Measurements from ENCODE around the gene ACSL6. TPM values are rescaled to one million over a fixed set of nuclear protein-coding genes. Genes with fewer than 3 reads are reported as not detected.

The ACSL6 gene
- total RNA-seq, 4 donors from 2014 or later: 0.04 to 3.2 (median 1.1) TPM

DNA sequence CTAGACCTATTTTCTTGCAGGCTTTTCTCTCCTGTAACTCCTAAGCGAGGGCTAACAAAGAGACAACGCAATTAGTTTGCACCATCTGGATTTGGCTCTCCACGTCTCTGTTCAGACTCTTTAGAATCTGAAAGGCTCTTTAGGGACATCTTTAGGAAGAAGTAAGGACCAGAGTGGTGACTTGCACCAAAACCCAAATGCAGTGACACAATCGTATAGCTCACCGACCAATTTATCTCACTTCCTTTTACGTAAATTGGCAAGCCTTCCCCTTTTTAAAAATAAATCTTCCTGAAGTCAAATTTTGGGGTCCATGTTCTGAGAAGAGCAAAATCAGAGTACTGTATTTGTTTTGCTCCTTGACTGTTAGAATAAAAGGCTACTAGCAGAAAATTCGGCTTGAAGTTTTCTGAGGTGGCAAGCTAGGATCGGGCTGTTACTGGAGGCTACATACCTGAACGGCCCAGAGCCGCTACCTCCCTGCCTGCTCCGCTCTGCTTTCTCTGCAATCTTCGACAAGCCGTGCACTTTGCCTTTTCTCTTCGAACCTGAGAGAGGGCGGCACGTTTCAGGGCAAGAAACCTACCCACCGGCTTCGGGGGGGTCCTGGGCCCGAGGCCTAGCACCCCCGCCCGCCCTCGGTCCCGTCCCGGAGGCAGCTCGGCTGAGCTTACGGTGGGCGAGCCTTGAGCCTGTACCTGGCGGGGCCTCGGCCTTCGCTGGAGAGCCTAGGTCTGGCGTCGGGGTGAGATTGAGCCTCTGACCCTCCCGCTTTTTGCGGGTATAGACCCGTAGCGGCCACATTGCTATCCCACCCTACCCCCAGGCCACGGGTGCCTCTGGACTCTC lies 66.5 kb downstream of the ACSL6 start:
- no peaks in the 10 kb centered on the region for H3K4me1 ChIP-seq
- DNase-seq: no peak
- intact Hi-C loops (cut with DNase I): no loop called here
- H3K9me3 ChIP-seq: no peaks in the 10 kb centered on the region
- H3K27ac ChIP-seq: no peak overlapping the region
- no peak for TF ChIP-seq POLR2A (IDR thresholded peaks at IDR 0.05)
- TF ChIP-seq, protein P1, sequence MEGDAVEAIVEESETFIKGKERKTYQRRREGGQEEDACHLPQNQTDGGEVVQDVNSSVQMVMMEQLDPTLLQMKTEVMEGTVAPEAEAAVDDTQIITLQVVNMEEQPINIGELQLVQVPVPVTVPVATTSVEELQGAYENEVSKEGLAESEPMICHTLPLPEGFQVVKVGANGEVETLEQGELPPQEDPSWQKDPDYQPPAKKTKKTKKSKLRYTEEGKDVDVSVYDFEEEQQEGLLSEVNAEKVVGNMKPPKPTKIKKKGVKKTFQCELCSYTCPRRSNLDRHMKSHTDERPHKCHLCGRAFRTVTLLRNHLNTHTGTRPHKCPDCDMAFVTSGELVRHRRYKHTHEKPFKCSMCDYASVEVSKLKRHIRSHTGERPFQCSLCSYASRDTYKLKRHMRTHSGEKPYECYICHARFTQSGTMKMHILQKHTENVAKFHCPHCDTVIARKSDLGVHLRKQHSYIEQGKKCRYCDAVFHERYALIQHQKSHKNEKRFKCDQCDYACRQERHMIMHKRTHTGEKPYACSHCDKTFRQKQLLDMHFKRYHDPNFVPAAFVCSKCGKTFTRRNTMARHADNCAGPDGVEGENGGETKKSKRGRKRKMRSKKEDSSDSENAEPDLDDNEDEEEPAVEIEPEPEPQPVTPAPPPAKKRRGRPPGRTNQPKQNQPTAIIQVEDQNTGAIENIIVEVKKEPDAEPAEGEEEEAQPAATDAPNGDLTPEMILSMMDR (IDR thresholded peaks at IDR 0.05): no peak
- no peaks in the 10 kb centered on the region for H3K27me3 ChIP-seq
- no peaks in the 10 kb centered on the region for H3K36me3 ChIP-seq
- no peak overlapping the region for H3K4me3 ChIP-seq
- WGBS, 2 donors: 86 to 87% methylated on average over 30 to 31 of the region's 37 CpGs

DNA sequence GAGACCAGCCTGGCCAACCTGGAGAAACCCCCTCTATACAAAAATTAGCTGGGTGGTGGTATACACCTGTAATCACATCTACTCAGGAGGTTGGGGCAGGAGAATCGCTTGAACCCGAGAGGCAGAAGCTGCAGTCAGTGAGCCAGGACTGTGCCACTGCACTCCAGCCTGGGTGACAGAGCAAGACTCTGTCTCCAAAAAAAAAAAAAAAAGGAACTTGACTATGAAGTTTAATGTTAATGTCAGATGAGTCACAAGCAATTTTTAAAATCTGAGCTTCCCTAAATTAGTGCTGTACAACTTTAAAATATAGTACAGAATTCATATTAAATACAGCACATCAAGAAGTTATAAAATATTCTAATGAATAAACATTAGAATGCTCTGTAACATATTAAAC lies 67.5 kb downstream of the ACSL6 start:
- H3K27me3 ChIP-seq: no peaks in the 10 kb centered on the region
- WGBS, 2 donors: 72 to 96% methylated on average over 2 of the region's 2 CpGs
- no peaks in the 10 kb centered on the region for H3K36me3 ChIP-seq
- no peaks in the 10 kb centered on the region for H3K4me1 ChIP-seq
- H3K4me3 ChIP-seq: no peak overlapping the region
- no peak overlapping the region for H3K27ac ChIP-seq
- intact Hi-C loops (cut with DNase I): no loop called here
- TF ChIP-seq POLR2A (IDR thresholded peaks at IDR 0.05): no peak
- TF ChIP-seq, protein P1 (IDR thresholded peaks at IDR 0.05): no peak
- no peak for DNase-seq
- H3K9me3 ChIP-seq: no peaks in the 10 kb centered on the region

- intact Hi-C loops (cut with DNase I): no loop called here
- Histone ChIP-seq H3K4me1 (no peaks in the 10 kb centered on the region), H3K36me3 (no peaks in the 10 kb centered on the region), H3K4me3 (no peak overlapping the region), H3K27me3 (no peaks in the 10 kb centered on the region), H3K9me3 (no peaks in the 10 kb centered on the region), H3K27ac (no peak overlapping the region)
- DNase-seq: no peak
- no peak for TF ChIP-seq POLR2A (IDR thresholded peaks at IDR 0.05)
- TF ChIP-seq, protein P1 (IDR thresholded peaks at IDR 0.05): no peak
Observed at GRCh38 chr5:131942016-131942415, 69.4 kb downstream of the ACSL6 start.

- Histone ChIP-seq H3K27me3 (no peaks in the 10 kb centered on the region), H3K36me3 (no peaks in the 10 kb centered on the region), H3K4me3 (no peak overlapping the region), H3K4me1 (no peaks in the 10 kb centered on the region), H3K9me3 (no peaks in the 10 kb centered on the region), H3K27ac (no peak overlapping the region)
- WGBS, 2 donors: 64 to 73% methylated on average over 3 of the region's 3 CpGs
- intact Hi-C loops (cut with DNase I): no loop called here
- DNase-seq: no peak
- TF ChIP-seq POLR2A (IDR thresholded peaks at IDR 0.05): no peak
- TF ChIP-seq, protein P1 (IDR thresholded peaks at IDR 0.05): no peak
Observed at GRCh38 chr5:131939690-131940345, 71.6 kb downstream of the ACSL6 start.

GRCh38 chr5:131932235-131932634 lies 79.2 kb downstream of the ACSL6 start:
- peaks cover 0 to 20% (median 7%) of the 10 kb centered on the region in 3 donors for H3K9me3 ChIP-seq

More at GRCh38 chr5:131932235-131932634, 79.2 kb downstream of the ACSL6 start:
- intact Hi-C loops (cut with DNase I): no loop called here
- WGBS, 2 donors: 73 to 91% methylated on average over 2 of the region's 2 CpGs
- no peaks in the 10 kb centered on the region for H3K36me3 ChIP-seq
- no peak for DNase-seq
- H3K4me3 ChIP-seq: no peak overlapping the region
- H3K4me1 ChIP-seq: no peaks in the 10 kb centered on the region
- H3K27me3 ChIP-seq: no peaks in the 10 kb centered on the region
- H3K27ac ChIP-seq: no peak overlapping the region
- TF ChIP-seq POLR2A (IDR thresholded peaks at IDR 0.05): no peak
- TF ChIP-seq, protein P1 (IDR thresholded peaks at IDR 0.05): no peak

Data from esophagus squamous epithelium (tissue), 5 donors.